DND-41 (cell line): ENCODE measurements around the gene FAU.

Experiments used
- CTCF ChIP-seq: IDR thresholded peaks from 2 replicates; pipeline ENCODE4 v1.5.1; 2012; ENCODE audit warnings: borderline replicate concordance, low read length, moderate library complexity, mild to moderate bottlenecking; ENCODE audit not compliant: poor library complexity, severe bottlenecking; ENCODE audit errors: extremely low read depth
- EZH2 ChIP-seq: IDR thresholded peaks from 3 replicates; pipeline ENCODE4 v1.6.1; 2012; ENCODE audit warnings: borderline replicate concordance, low read depth, mild to moderate bottlenecking, moderate library complexity, low read length, inconsistent platforms; ENCODE audit not compliant: severe bottlenecking

- no peak for TF ChIP-seq CTCF
- TF ChIP-seq EZH2, result no peak
Observed at GRCh38 chr11:65163684-65164083, 41.8 kb upstream of the FAU start.
